ENCODE results near the gene STARD5.

DNA sequence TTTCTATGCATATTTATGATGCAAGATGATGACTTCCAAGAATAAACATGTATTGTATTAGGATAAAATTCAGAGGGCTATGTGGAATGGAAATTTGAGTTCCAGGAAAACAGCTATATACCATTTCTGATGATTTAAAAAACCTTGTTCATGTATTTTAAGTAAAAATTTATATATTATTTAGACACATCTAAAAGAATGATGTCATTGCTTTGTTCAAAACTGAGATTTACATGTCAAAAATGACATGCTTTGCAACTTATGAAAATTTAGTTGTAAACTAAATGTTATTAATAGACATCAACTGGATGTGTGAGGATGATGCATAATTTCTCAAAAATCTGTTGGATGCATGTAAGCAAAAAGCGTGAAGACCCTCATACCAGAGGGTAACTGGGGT, 2.3 kb downstream of the STARD5 start:
- no peak for TF ChIP-seq EGR1 (IDR thresholded peaks at IDR 0.05)
- TF ChIP-seq TAF1 (IDR thresholded peaks at IDR 0.05; ENCODE audit: low read depth) = no peak
- no peak for TF ChIP-seq RAD21 (IDR thresholded peaks at IDR 0.05; ENCODE audit: low read depth)
- TF ChIP-seq FOXM1 (IDR thresholded peaks at IDR 0.05; ENCODE audit: borderline replicate concordance, low read depth) = no peak
- TF ChIP-seq TCF12 (IDR thresholded peaks at IDR 0.05; ENCODE audit: low read depth) = no peak
- TF ChIP-seq CEBPB (IDR thresholded peaks at IDR 0.05) = no peak
